NOMO-1 (cell line): Measurements from ENCODE around the gene VWCE.

Source experiments
- DNase-seq, 2 experiments: peaks; one replicate each; lab custom pipeline; 2025; ENCODE audit not compliant: unreplicated experiment in 2 of 2; lab: John Stamatoyannopoulos, UW

The VWCE gene

DNA sequence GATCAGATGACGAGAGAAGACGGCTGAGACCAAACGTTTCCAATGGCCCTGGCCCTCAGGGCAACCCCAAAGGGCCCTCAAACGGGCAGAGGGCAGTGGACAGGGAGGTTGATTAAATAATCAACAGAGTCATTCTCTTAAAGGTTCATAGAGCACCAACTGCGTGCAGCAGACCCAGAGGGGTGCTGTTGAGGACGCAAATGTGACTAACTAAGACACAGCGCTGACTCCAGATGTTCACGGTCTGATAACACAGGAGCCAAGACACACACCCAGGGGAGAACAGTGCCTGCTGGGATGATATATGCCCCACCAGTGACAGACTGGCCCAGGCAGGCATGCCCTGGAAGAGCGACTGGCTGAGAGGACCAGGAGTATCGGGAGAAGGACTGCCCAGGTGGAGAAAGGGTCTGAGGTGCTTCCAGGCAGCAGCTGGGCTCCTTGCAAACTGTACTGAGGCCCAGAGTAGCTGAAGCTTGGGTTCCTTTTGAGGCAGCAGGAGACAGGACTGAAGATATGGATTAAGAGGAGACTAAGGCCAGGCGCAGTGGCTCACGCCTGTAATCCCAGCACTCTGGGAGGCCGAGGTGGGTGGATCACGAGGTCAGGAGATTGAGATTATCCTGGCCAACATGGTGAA lies 7.7 kb downstream of the VWCE start:
- no peak for DNase-seq

DNA sequence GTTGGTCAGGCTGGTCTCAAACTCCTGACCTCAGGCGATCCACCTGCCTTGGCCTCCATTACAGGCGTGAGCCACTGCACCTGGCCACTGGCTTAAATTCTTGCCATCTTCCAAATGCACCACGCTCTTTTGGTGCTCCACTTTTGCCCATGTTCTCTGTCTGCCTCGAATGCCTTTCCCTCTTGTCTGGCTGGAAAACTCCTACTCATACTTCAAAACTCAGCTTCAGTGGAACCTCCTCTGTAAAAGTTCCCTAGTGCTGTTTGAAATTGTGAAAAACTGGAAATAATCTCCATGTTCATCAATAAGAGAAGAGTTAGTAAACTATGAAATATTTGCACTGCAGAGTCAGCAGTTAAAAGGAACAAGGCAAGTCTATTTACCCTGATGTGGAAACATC lies 11.5 kb downstream of the VWCE start:
- no peak for DNase-seq

GRCh38 chr11:61281581-61282250 lies 13.4 kb downstream of the VWCE start:
- DNase-seq, result peak; percentile 24 to 39

GRCh38 chr11:61280883-61281580 lies 14.1 kb downstream of the VWCE start:
- no peak for DNase-seq

DNA sequence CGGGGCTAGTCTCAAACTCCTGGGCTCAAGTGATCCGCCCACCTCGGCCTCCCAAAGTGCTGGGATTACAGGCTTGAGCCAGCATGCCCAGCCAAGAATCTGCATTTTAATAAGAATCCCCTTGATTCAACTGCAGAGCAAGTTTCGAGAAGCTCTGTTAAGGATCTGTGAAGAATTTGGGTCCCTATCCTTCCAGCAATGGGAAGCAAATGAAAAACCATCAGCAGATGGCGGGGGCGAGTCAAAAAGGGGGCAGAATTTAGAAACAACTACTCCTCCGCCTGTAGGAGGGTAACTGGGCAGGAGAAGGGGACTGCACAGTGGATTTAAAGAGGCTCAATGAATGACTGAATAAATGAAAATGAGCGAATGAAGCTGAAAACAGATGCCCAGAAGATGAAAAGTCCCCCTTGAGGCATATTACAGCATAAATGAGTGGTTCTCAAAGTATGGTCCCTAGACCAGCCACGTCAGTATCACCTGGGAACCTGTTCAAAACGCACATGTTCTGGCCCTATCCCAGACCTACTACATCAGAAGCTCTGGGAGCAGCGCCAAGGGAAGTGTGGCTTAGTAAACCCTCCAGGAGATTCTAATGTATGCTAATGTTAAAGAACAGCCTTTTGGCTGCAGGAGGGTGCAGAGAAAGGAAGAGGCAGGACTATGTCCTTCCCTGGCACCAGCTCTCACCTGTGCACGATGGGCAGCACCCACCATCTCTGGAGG lies 15.0 kb downstream of the VWCE start:
- no peak for DNase-seq

DNA sequence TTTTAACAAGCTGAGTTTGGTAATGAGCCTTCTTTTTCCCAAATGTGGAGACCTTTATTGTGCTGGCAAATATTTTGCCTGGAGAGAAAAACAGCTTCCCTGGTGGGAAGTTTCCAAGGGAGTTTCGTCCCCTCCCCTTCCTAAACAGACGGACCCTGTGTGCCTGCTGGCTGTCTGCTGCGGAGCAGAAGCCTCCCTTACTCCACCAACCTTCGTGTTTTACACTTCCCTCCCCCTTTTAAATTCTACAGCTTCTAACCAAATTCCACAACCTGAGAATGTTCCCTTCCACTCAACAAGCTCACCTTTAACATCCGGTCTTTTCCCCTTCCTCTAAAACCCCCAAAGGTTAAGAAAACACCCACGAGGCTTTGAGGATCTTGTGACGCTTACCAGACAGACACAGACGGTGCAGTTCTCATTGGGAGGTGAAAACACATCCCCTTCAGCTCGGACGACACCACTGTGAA lies 17.1 kb downstream of the VWCE start:
- no peak for DNase-seq

GRCh38 chr11:61277186-61278000 lies 17.7 kb downstream of the VWCE start:
- no peak for DNase-seq

GRCh38 chr11:61275191-61275590 lies 19.9 kb downstream of the VWCE start:
- no peak for DNase-seq

- DNase-seq, result no peak
Observed at GRCh38 chr11:61274084-61274483, 21.0 kb downstream of the VWCE start.

GRCh38 chr11:61273178-61274078 lies 21.7 kb downstream of the VWCE start:
- no peak for DNase-seq

DNA sequence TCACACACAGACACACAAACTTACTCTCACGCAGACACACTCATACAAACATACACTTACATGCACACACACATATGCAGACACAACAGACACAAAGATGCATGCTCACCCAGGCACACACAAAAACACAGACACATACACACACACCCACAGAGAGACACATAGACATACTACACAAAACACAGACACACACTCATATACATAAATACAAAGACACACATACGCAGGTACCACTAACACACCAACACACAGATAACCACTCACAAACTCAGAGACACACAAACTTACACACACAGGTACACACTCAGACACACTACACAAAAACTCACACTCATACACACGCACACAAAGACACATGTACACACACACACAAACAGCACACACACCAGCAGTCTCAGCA lies 22.4 kb downstream of the VWCE start:
- no peak for DNase-seq

DNA sequence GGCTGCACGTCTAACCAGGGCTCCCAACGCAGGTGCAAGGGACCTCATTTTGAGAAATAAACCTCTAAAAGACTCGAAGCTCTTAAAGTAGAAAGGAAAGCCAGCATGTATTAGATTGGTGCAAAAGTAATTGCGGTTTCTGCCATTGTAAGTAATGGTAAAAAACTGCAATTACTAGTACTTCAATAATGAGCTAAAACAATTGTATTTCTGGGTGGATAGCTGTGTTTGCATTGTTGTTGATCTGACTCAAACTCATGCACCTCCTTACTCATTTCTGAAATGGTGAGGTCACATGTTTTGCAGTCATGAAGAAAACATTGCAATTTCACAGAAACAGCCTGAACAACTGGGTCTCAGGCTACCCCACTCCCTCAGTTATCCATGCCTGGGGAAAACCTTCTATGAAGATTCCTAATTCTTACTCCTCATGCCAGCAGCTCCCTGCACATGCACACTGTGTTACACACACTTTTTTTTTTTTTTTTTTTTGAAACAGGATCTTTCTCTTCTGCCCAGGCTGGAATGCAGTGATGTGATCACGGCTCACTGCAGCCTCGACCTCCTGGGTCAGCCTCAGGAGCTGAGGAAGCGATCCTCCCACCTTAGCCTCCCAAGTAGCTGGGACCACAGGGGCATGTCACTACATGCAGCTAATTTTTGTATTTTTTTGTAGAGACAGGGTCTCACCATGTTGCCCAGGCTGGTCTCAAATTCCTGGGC lies 24.6 kb downstream of the VWCE start:
- no peak for DNase-seq

GRCh38 chr11:61268588-61269250 lies 26.4 kb downstream of the VWCE start:
- DNase-seq, result no peak

DNA sequence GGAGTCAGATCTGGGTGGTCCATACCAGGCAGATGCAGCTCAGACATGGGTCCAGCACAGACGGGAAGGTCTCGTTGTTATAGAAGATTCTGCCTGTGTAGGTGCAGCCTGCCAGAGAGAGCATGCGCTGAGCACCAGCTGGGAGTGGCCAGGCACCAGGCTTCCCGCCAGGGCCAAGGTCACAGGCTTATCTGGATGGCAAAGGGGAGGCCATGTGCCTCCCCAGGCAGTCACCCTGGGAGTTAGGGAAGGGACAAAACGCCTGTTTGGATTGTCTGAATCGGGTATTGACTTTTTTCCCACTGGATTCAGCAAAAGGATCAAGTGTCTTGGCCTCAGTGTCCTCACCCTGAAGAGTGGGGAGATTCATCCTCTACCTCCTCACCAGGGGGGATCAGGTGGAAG lies 27.7 kb downstream of the VWCE start:
- DNase-seq, result no peak

DNA sequence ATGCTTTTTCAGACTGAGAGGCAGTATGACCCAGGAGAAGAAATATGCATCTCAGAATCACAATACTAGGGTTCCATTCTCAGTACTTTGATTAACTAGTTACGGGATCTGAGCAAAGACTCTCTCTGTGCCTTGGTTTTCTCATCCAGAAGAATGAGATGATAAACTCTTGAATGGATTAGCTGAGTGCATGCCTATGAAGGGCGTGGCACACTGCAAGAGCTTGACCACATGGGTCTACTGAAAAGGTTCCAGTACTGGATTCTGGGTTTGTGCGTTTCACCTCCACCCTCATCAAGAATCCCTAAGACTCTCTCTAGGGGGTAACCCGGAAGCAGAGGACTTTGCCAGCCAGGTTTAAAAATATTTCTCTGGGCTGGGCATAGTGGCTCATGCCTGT lies 28.5 kb downstream of the VWCE start:
- DNase-seq, result no peak

- no peak for DNase-seq
Observed at GRCh38 chr11:61265357-61265756, 29.8 kb downstream of the VWCE start.

GRCh38 chr11:61264795-61265194 lies 30.3 kb downstream of the VWCE start:
- no peak for DNase-seq

- no peak for DNase-seq
Observed at GRCh38 chr11:61264371-61264770, 30.7 kb downstream of the VWCE start.
